Activated naive CD8-positive, alpha-beta T cell treated with anti-CD3 and anti-CD28 coated beads for 36 hours (primary cell): Measurements from ENCODE around the gene CELF2. TPM values are rescaled to one million over a fixed set of nuclear protein-coding genes. Genes with fewer than 3 reads are reported as not detected.
"Not testable (repeated sequence)": the region's sequence is repeated elsewhere in the genome, so short reads cannot be mapped to it uniquely, and the experiment has no call there.

ENCODE experiments used
- DNase-seq: peaks from one replicate; pipeline ENCODE4 v3.0.0; 2021
- H3K27ac Mint-ChIP-seq: one replicate; pipeline ENCODE4 v1.8.0; 2022; ENCODE audit warnings: mild to moderate bottlenecking, moderate library complexity, mixed read lengths
- H3K27me3 Mint-ChIP-seq: one replicate; pipeline ENCODE4 v1.8.0; 2022; ENCODE audit warnings: mild to moderate bottlenecking, mixed read lengths
- H3K36me3 Mint-ChIP-seq: one replicate; pipeline ENCODE4 v1.8.0; 2021; ENCODE audit warnings: mild to moderate bottlenecking, mixed read lengths
- H3K4me1 Mint-ChIP-seq: one replicate; pipeline ENCODE4 v1.8.0; 2021; ENCODE audit warnings: mixed read lengths
- H3K4me3 Mint-ChIP-seq: one replicate; pipeline ENCODE4 v1.8.0; 2022; ENCODE audit warnings: mild to moderate bottlenecking, moderate library complexity, mixed read lengths
- H3K9me3 Mint-ChIP-seq: one replicate; pipeline ENCODE4 v1.8.0; 2022; ENCODE audit warnings: mixed read lengths
- total RNA-seq, 2 experiments: library from RNA; stranded (reverse); gene quantifications; one replicate each; pipeline ENCODE4 v1.2.3, GENCODE V29; 2021

The CELF2 gene
- total RNA-seq, 2 experiments from 2014 or later = 137 to 139 TPM

GRCh38 chr10:11106621-11107374, 89.1 kb downstream of the CELF2 start:
- no peaks in the 10 kb centered on the region for H3K36me3 Mint-ChIP-seq
- no peak for DNase-seq
- H3K4me3 Mint-ChIP-seq = no peak overlapping the region
- no peaks in the 10 kb centered on the region for H3K9me3 Mint-ChIP-seq
- H3K27ac Mint-ChIP-seq = no peak overlapping the region
- H3K27me3 Mint-ChIP-seq = no peaks in the 10 kb centered on the region
- peaks cover 14% of the 10 kb centered on the region for H3K4me1 Mint-ChIP-seq

GRCh38 chr10:11107948-11108347, 90.3 kb downstream of the CELF2 start:
- Mint-ChIP-seq H3K27ac (no peak overlapping the region), H3K36me3 (no peaks in the 10 kb centered on the region), H3K27me3 (no peaks in the 10 kb centered on the region), H3K4me3 (no peak overlapping the region), H3K4me1 (peaks cover 14% of the 10 kb centered on the region), H3K9me3 (no peaks in the 10 kb centered on the region)
- no peak for DNase-seq

DNA sequence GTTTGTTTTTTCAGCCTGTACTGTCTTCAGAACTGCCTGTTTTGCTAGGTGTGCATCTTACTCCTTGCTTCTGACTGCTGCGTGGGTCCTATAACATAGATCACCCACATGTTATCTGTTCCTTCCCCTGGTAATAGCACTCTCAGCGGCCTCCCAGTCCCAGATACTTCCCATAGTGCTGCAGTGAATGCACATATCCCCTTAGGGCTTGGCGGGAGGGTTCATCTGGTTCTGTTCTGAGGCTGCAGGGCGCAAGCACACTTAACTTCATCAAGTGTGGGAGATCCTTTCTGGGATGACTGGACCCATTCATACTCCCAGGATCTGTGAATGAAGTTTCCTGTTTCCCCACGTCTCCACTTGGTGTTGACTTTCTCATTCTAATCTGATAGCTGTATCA, 90.7 kb downstream of the CELF2 start:
- Mint-ChIP-seq H3K9me3 (no peaks in the 10 kb centered on the region), H3K27ac (no peak overlapping the region), H3K4me1 (peaks cover 17% of the 10 kb centered on the region), H3K36me3 (no peaks in the 10 kb centered on the region), H3K4me3 (no peak overlapping the region), H3K27me3 (no peaks in the 10 kb centered on the region)
- DNase-seq = no peak

- Mint-ChIP-seq H3K4me3 (no peak overlapping the region), H3K4me1 (peaks cover 22% of the 10 kb centered on the region), H3K27me3 (no peaks in the 10 kb centered on the region), H3K27ac (no peak overlapping the region), H3K36me3 (no peaks in the 10 kb centered on the region), H3K9me3 (no peaks in the 10 kb centered on the region)
- no peak for DNase-seq
Measured at GRCh38 chr10:11109590-11109989, 91.9 kb downstream of the CELF2 start.

DNA sequence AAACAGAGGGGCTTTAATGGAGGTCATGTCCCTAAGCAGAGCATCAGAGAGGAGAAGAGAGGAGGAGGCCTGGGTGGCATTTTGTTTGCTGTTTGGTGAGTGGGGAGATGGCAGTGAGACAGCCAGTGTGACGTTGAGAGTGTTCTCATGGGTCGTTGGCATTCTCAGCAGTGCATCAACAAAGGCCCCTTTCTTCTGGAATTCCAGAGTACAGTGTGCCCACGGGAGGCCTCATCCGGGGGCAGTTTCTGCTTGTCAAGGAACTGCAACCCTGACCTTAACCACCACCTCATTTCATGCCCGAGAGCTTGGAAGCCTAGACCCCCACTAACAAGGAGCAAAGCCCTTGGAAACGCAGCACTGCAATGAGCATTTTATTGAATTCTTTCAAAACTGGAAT, 92.9 kb downstream of the CELF2 start:
- peaks cover 13% of the 10 kb centered on the region for H3K4me1 Mint-ChIP-seq
- H3K4me3 Mint-ChIP-seq = no peak overlapping the region
- no peak overlapping the region for H3K27ac Mint-ChIP-seq
- H3K36me3 Mint-ChIP-seq = no peaks in the 10 kb centered on the region
- DNase-seq = no peak
- no peaks in the 10 kb centered on the region for H3K9me3 Mint-ChIP-seq
- no peaks in the 10 kb centered on the region for H3K27me3 Mint-ChIP-seq

DNA sequence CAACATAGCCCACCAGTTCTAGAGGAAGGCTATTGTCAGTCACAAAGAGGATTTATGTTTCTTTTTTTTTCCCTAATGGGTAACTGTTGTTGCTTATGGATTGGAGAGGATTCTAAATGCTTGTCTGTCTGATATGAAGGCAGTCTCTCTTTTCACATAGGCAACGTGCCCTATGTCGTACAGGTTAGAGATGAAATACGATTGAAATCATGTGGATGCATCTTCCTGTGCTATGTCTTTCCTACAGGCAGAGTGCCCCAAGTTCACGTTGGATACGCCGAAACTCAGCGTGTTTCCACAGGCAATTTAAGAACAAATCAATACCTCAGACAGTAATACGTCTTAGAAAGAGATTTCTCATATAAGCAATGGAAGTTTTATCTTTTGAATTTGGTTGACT, 93.8 kb downstream of the CELF2 start:
- Mint-ChIP-seq H3K9me3 (no peaks in the 10 kb centered on the region), H3K36me3 (no peaks in the 10 kb centered on the region), H3K27ac (no peak overlapping the region), H3K4me1 (peaks cover 10% of the 10 kb centered on the region), H3K27me3 (no peaks in the 10 kb centered on the region), H3K4me3 (no peak overlapping the region)
- DNase-seq = no peak

GRCh38 chr10:11112718-11113117, 95.0 kb downstream of the CELF2 start:
- no peak overlapping the region for H3K27ac Mint-ChIP-seq
- no peaks in the 10 kb centered on the region for H3K36me3 Mint-ChIP-seq
- DNase-seq = no peak
- peaks cover 10% of the 10 kb centered on the region for H3K4me1 Mint-ChIP-seq
- H3K27me3 Mint-ChIP-seq = no peaks in the 10 kb centered on the region
- H3K9me3 Mint-ChIP-seq = no peaks in the 10 kb centered on the region
- no peak overlapping the region for H3K4me3 Mint-ChIP-seq

- DNase-seq = no peak
- Mint-ChIP-seq H3K36me3 (no peaks in the 10 kb centered on the region), H3K4me3 (no peak overlapping the region), H3K4me1 (peaks cover 10% of the 10 kb centered on the region), H3K27ac (peak overlapping the region; percentile 55), H3K27me3 (no peaks in the 10 kb centered on the region), H3K9me3 (no peaks in the 10 kb centered on the region)
Measured at GRCh38 chr10:11113156-11113555, 95.5 kb downstream of the CELF2 start.

DNA sequence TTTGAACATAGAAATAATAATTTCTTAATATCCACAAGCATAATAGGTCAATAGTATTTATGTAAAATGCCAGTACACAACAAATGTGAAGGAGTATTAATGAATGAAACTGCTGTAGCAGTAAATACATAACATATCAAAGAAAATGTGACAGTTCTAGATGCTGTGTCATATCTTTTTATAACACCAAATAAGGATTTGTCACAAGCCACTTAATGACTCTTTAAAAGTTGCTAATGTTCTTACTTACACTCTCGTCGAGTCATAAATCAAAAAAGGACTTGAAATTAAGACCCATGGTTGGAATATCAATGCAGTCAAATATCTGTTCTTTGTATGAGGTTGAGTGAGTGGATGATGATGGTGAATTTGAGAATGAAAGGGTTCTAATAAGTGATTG, 96.6 kb downstream of the CELF2 start:
- peaks cover 12% of the 10 kb centered on the region for H3K4me1 Mint-ChIP-seq
- H3K27me3 Mint-ChIP-seq = no peaks in the 10 kb centered on the region
- no peaks in the 10 kb centered on the region for H3K9me3 Mint-ChIP-seq
- no peak overlapping the region for H3K27ac Mint-ChIP-seq
- no peak for DNase-seq
- H3K36me3 Mint-ChIP-seq = no peaks in the 10 kb centered on the region
- H3K4me3 Mint-ChIP-seq = no peak overlapping the region

DNA sequence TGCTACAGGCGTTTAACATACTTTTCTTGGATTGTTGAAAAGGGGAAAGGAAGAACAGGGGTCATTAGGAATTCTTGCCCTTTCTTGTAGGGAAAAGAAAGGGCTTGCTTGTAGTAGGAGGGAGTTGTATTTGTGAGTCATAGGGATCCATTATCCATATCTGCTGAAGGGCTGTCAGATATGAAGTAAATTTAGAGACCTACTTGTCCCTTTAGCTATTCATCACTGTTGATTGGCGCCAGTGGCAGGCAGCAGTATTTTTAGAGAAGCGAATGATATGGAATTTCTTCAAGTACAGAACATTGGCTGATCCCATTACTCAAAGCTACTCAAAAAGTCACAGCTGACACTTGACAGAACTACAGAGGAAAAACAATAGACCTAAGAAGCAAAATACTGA, 97.7 kb downstream of the CELF2 start:
- H3K4me1 Mint-ChIP-seq = peaks cover 12% of the 10 kb centered on the region
- no peaks in the 10 kb centered on the region for H3K9me3 Mint-ChIP-seq
- H3K36me3 Mint-ChIP-seq = no peaks in the 10 kb centered on the region
- no peak overlapping the region for H3K27ac Mint-ChIP-seq
- DNase-seq = no peak
- H3K4me3 Mint-ChIP-seq = no peak overlapping the region
- H3K27me3 Mint-ChIP-seq = no peaks in the 10 kb centered on the region

DNA sequence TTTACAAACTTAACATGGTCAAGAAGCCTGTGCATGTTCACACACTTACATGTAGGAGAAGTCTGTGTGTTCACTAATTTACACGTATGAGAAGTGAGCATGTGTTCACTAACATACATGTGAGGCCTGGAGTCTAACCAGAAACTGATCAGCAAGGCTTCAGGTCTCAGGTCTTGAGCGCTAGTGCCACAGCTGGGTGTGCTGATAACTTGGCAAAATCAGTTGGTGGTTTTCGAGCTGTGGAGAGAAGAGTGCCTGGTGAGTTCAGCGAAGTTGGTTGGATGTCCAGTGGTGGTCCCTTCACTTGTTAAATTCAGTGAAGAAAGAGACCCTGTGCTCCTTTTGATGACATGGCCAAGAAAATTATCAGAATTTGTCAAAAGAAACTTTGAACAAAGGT, 98.7 kb downstream of the CELF2 start:
- H3K36me3 Mint-ChIP-seq = no peaks in the 10 kb centered on the region
- H3K4me1 Mint-ChIP-seq = peaks cover 19% of the 10 kb centered on the region
- H3K9me3 Mint-ChIP-seq = no peaks in the 10 kb centered on the region
- no peaks in the 10 kb centered on the region for H3K27me3 Mint-ChIP-seq
- DNase-seq = no peak
- no peak overlapping the region for H3K27ac Mint-ChIP-seq
- H3K4me3 Mint-ChIP-seq = no peak overlapping the region

- DNase-seq = no peak
- Mint-ChIP-seq H3K4me3 (no peak overlapping the region), H3K27ac (no peak overlapping the region), H3K9me3 (no peaks in the 10 kb centered on the region), H3K36me3 (no peaks in the 10 kb centered on the region), H3K4me1 (peaks cover 21% of the 10 kb centered on the region), H3K27me3 (no peaks in the 10 kb centered on the region)
Measured at GRCh38 chr10:11116817-11117216, 99.1 kb downstream of the CELF2 start.

- no peak for DNase-seq
- H3K27ac Mint-ChIP-seq = no peak overlapping the region
Measured at GRCh38 chr10:11118686-11119085, 101.0 kb downstream of the CELF2 start.

GRCh38 chr10:11119843-11120242, 102.2 kb downstream of the CELF2 start:
- Mint-ChIP-seq H3K36me3 (peaks cover 2% of the 10 kb centered on the region), H3K27me3 (no peaks in the 10 kb centered on the region), H3K4me3 (no peak overlapping the region), H3K27ac (no peak overlapping the region), H3K4me1 (peaks cover 18% of the 10 kb centered on the region), H3K9me3 (peaks cover 4% of the 10 kb centered on the region)
- no peak for DNase-seq

More at GRCh38 chr10:11118686-11119085, 101.0 kb downstream of the CELF2 start:
- H3K4me1 Mint-ChIP-seq = peaks cover 22% of the 10 kb centered on the region
- H3K36me3 Mint-ChIP-seq = peaks cover under 1% of the 10 kb centered on the region
- H3K27me3 Mint-ChIP-seq = no peaks in the 10 kb centered on the region
- peaks cover under 1% of the 10 kb centered on the region for H3K9me3 Mint-ChIP-seq
- no peak overlapping the region for H3K4me3 Mint-ChIP-seq

GRCh38 chr10:11120711-11121110, 103.0 kb downstream of the CELF2 start:
- Mint-ChIP-seq H3K4me3 (no peak overlapping the region), H3K9me3 (peaks cover 9% of the 10 kb centered on the region), H3K36me3 (peaks cover 2% of the 10 kb centered on the region), H3K4me1 (peaks cover 18% of the 10 kb centered on the region), H3K27me3 (no peaks in the 10 kb centered on the region), H3K27ac (no peak overlapping the region)
- DNase-seq = no peak

- not testable (repeated sequence) for H3K4me3 Mint-ChIP-seq, H3K36me3 Mint-ChIP-seq, DNase-seq, H3K27ac Mint-ChIP-seq, H3K27me3 Mint-ChIP-seq
- peaks cover 16% of the 10 kb centered on the region for H3K4me1 Mint-ChIP-seq
- H3K9me3 Mint-ChIP-seq = peaks cover 18% of the 10 kb centered on the region
Measured at GRCh38 chr10:11123892-11124291, 106.2 kb downstream of the CELF2 start.
